ENCODE measurements around the gene EFHD1. TPM values are rescaled to one million over a fixed set of nuclear protein-coding genes. Genes with fewer than 3 reads are reported as not detected.

EFHD1 gene
- total RNA-seq, 2 donors from 2014 or later = 4.0 to 4.4 TPM

DNA sequence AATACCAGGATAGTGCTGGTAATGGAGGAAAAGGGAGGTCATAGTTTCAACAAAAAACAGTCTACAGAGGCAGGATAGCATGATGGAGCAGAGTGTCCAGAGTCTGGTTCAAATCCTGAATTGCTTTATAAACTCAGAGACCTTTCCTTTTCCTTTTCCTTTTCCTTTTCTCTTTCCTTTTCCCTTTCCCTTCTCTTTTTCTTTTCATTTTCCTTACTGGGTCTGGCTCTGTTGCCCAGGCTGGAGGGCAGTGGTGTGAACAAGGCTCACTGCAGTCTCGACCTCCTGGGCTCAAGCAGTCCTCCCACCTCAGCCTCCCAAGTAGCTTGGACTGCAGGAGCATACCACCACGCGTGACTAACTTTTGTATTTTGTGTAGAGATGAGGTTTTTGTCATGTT, 95.4 kb downstream of the EFHD1 start:
- ATAC-seq (no peak), DNase-seq (no peak)
- Histone ChIP-seq H3K4me1 (no peaks in the 10 kb centered on the region), H3K4me3 (no peak overlapping the region), H3K9me3 (no peaks in the 10 kb centered on the region), H3K27ac (no peak overlapping the region), H3K27me3 (no peaks in the 10 kb centered on the region), H3K36me3 (replicated peaks in 1 of 2; ENCODE audit: insufficient read depth in 1 of 2, low read depth in 2 of 2) (peaks cover 0 to 6% of the 10 kb centered on the region in 2 donors)
- intact Hi-C loops (cut with DNase I) = no loop called here
- 86 to 95% methylated on average over 3 of the region's 3 CpGs for WGBS, 2 donors
- TF ChIP-seq, protein P1, sequence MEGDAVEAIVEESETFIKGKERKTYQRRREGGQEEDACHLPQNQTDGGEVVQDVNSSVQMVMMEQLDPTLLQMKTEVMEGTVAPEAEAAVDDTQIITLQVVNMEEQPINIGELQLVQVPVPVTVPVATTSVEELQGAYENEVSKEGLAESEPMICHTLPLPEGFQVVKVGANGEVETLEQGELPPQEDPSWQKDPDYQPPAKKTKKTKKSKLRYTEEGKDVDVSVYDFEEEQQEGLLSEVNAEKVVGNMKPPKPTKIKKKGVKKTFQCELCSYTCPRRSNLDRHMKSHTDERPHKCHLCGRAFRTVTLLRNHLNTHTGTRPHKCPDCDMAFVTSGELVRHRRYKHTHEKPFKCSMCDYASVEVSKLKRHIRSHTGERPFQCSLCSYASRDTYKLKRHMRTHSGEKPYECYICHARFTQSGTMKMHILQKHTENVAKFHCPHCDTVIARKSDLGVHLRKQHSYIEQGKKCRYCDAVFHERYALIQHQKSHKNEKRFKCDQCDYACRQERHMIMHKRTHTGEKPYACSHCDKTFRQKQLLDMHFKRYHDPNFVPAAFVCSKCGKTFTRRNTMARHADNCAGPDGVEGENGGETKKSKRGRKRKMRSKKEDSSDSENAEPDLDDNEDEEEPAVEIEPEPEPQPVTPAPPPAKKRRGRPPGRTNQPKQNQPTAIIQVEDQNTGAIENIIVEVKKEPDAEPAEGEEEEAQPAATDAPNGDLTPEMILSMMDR (IDR thresholded peaks at IDR 0.05) = no peak
- TF ChIP-seq POLR2A (IDR thresholded peaks at IDR 0.05) = no peak

DNA sequence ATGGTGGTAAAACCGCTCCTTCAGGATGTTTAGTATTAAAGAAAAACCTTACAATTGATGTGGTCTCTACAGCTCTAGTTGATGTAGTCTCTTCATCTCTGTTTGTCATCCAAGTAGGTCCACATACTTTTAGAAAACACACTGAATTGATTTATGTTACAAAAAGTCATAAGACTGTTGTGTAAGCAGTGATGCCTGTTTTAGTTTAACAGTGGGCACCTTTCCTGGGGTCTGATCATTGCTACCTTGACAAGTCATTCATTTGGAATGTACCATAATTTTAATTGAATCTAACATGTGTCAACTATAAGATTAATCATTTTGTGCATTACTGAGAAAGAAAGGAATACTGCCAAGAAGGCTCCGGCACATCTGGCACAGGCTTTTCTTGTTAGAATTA, 98.1 kb downstream of the EFHD1 start:
- Histone ChIP-seq H3K27me3 (no peaks in the 10 kb centered on the region), H3K36me3 (replicated peaks in 1 of 2; ENCODE audit: insufficient read depth in 1 of 2, low read depth in 2 of 2) (peaks cover 0 to 5% of the 10 kb centered on the region in 2 donors), H3K4me3 (no peak overlapping the region), H3K27ac (no peak overlapping the region), H3K9me3 (no peaks in the 10 kb centered on the region), H3K4me1 (no peaks in the 10 kb centered on the region)
- intact Hi-C loops (cut with DNase I) = no loop called here
- no peak for ATAC-seq
- no peak for DNase-seq
- TF ChIP-seq, protein P1 (IDR thresholded peaks at IDR 0.05) = no peak
- no peak for TF ChIP-seq POLR2A (IDR thresholded peaks at IDR 0.05)
- WGBS, 2 donors = 63 to 71% methylated on average over 2 of the region's 2 CpGs

Small RNA genes within 50 kb of the gene (small RNA-seq; reads per million reads assigned to genes)
- gene RN7SL359P = not detected

Other genes starting within 250 kb of the EFHD1 start
- not detected for gene ALPG, start 226.8 kb upstream of the EFHD1 start, total RNA-seq
- not detected for gene ALPI, start 177.5 kb upstream of the EFHD1 start, total RNA-seq
- gene ECEL1, start 145.8 kb upstream of the EFHD1 start, total RNA-seq = under 1 TPM in 1 of 2 donors, not detected in 1; 0.26 TPM
- gene PRSS56, start 113.2 kb upstream of the EFHD1 start, total RNA-seq = not detected
- not detected for gene CHRND, start 107.4 kb upstream of the EFHD1 start, total RNA-seq
- gene CHRNG, start 93.9 kb upstream of the EFHD1 start, total RNA-seq = not detected
- 1 to 10 TPM; 3.6 to 4.2 TPM for gene TIGD1, start 83.0 kb upstream of the EFHD1 start, total RNA-seq
- gene EIF4E2, start 82.9 kb upstream of the EFHD1 start, total RNA-seq = 10 to 100 TPM; 12.2 to 17.4 TPM
- 100 to 1,000 TPM in 1 of 2 donors, 10 to 100 TPM in 1; 66.2 to 107 TPM for gene GIGYF2, start 63.7 kb downstream of the EFHD1 start, total RNA-seq
- not detected for gene KCNJ13, start 143.0 kb downstream of the EFHD1 start, total RNA-seq
- 1 to 10 TPM in 1 of 2 donors, not detected in 1; 1.8 TPM for gene SNORC, start 236.7 kb downstream of the EFHD1 start, total RNA-seq

All from body of pancreas (tissue), 4 donors.